Measurements from ENCODE around the gene ABRAXAS1.
"Not testable (repeated sequence)": the region's sequence is repeated elsewhere in the genome, so short reads cannot be mapped to it uniquely, and the experiment has no call there.

The ABRAXAS1 gene

DNA sequence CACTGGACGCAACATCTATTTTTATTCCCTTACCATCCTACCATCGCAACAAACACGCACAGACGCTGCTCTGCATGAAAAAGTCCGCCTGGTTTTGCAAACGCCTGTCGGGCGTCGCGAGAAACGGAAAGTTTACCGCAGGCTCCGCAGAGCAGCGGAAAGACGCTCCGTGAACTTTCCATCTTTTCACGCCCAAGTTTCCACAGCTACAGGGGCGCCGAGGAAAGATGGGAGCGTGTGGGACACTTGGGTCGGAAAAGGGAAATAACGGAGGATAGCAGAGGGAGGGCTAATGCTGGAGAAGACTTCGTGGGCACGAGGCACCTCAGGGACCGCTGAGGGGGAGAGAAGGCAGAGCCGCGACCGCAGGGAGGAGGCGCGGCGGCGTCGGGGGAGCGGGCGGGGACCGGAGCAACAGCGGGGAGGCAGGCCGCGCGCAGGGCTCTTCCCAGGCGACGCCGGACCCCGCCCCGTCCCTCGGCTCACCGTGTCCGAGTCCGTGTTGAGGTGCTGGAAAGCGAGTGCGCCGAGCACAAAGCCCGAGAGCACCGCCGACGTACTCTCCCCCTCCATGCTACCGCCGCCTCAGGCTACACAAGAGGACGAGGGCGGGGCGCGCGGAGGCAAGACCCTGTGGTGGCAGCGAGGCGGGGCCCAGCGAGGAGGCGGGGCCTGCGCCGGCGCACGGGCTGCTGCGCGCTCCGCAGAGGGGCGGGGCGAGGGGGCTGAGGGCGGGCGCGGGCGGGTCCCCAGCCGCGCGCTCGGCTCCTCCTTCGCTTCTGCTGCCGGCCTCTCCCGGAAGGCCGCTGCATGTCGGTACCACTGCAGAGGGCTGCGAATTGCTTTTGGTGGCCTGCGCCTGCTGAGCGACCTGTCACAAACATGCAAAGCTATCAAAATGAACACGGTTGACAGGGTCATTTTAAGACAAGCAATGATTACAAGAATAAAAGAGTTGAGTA lies at the start of gene ABRAXAS1:
Gene ABRAXAS1 (minus strand): TSS at position 601 of the 962 bp plus-strand sequence. CDS start 28 bp downstream, at position 573.
- peak; percentile 97 for DNase-seq

DNA sequence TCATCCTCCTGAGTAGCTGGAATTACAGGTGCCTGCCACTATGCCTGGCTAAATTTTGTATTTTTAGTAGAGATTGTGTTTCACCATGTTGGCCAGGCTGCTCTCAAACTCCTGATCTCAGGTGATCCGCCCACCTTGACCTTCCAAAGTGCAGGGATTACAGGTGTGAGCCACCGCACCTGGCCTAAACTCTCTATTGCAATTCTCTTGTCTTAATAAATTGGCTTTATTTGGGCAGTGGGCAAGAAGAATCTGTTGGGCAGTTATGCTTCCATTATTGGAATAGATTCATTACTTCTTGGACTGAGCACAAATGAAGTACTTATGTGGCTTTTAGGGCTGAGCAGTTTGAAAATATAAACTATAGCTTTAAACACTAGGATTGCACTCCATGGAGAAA lies 42.8 kb upstream of the ABRAXAS1 start:
- no peak for DNase-seq

DNA sequence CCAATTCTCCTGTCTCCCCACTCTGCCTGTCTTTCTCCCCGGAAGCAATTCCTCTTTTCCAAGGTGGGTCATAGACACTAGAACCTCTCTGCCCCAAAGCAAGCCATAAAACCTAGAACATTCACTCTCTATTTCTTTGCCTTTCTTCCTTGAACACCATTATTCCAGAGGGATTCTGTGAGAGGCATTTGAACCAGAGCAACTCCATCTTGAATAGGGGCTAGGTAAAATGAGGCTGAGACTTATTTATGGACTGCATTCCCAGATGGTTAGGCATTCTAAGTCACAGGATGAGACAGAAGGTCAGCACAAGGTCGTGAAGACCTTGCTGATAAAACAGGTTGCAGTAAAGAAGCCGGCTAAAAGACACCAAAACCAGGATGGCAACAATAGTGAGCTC lies 37.3 kb upstream of the ABRAXAS1 start:
- no peak for DNase-seq

DNA sequence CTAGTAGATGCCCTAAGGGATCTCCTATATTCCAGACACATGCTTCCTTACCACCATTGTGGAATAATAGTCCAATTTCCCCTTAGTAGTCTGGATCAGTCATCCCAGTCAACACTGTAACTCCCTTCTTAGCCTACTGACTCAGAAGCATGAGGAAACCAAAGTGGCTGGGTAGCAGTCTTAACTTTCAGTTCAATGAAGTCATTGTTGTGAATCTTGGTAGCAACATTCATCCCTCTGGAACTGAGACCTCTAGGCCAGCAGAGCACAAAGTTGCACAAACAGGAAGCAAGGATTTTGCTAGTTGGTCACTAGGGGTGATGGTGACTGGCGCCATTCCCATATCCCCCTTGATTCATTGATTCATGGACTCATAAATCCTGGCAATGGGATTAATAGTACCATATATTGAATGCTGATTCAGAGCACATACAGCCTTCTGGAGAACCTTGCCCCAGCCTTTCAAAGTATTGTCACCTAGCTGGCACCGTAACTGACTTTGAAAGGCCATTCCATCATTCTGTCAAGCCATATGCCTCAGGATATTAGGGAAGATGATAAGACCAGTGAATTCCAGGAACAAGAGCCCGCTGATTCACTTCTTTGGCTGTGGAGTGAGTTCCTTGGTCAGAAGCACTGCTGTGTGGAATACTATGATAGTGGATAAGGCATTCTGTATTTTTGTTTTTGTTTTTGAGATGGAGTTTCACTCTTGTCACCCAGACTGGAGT lies 31.3 kb upstream of the ABRAXAS1 start:
- DNase-seq = no peak

DNA sequence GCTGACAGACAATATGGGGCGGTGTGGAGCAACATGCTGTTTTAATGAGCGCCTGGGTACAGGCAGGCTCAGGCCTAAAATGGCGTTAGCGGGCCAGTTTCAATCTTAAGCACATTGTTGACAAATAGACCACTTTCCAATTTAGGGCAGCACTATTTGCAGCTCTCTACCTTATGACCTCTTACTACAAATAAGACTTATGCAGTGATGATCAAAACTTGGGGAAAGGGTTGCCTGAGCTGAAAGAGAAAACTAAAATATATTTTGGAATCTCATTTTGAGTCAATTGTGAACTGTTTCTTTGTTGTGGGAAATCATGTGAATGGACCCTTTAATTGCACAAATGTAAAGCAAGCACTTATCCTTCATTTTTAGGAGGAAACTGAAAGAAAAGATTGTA lies 25.5 kb upstream of the ABRAXAS1 start:
- no peak for DNase-seq

DNA sequence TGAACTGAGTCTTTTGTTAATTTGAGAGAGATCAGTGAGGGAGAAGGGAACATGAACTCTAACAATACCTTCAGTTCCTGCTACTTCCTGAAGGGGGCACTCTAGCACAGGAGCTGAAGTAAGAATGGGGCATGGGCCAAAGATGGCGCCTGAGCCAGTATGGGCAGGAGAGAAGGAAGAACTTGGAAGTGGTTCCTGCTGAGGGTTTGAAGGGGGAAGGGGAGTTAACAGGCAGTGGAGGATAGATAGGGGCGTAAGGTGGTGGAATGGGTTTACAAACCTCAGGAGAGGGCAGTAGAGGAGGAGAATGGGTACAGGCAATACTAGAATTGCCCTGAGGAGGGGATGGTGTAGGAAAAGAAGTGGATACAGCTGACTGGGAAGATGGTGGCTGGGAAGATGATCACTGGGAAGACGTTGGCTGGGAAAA lies 24.3 kb upstream of the ABRAXAS1 start:
- DNase-seq = peak; percentile 76

DNA sequence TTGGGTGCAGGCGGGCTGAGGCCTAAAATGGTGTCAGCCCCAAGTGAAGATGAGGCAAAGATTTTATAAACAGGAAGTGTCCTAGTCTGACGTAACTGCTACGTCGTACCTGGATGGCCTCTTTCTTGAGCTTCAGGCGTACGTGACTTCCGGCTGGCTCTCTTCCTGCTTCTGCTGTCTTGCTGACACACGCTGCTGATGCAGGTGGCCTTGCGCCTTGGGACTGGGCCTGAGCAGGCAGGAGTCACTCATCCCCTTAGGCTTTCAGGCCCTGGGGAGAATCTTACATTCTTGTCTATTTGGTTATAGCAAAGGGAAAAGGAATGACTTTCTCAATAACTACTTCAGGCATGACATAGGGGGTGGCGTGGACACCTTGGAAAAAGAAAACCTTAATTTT lies 20.1 kb upstream of the ABRAXAS1 start:
- DNase-seq = no peak

DNA sequence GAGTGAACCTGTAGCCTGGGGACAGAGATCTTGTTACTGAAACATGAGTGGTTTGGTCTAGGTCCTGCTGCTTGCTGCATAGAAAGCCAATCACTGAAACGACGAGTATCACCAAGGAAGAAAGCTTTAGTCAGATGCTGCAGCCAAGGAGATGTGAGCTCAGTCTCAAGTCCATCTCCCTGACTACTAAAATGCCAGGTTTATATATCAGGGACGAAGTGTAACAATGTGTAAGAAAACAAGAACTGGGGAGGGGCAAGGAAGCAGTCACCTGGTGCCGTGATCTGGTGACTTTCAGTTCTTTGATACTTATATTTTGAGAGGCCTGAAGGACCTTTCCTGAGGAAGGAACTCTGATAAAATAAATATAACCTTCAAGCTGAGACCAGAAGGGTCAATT lies 19.6 kb upstream of the ABRAXAS1 start:
- DNase-seq = no peak

DNA sequence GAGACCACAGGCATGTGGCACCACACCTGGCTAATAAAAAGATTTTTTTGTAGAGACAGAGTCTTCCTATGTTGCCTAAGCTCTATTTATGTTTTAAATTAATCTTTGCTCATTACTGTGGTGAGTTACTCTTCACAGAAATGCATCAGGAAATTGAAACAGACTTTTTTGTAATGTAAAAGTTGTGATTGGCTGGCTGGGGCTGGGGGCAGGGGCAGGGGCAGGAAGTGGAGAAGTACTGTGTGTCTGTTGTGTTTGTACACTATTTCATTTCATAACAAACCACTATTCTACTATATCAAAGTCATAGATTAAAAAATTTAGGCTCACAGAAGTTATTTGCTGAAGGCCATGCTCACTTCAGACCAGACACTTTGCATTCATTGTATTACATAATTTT lies 19.1 kb upstream of the ABRAXAS1 start:
- no peak for DNase-seq

DNA sequence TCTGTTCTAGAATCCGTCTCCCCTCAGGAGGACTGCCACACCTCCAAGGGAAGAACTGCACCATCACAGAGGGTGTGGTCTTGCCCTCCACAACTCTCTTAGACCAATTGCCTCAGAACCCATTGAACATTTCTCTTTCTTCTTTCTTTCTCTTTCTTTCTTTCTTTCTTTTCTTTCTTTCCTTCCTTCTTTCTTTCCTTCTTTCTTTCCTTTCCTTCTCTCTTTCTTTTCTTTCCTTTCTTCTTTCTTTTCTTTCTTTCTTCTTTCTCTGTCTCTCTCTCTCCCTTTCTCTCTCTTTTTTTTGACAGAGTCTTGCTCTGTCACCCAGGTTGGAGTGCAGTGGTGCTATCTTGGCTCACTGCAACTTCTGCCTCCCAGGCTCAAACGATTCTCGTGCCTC lies 16.8 kb upstream of the ABRAXAS1 start:
- DNase-seq = not testable (repeated sequence)

DNA sequence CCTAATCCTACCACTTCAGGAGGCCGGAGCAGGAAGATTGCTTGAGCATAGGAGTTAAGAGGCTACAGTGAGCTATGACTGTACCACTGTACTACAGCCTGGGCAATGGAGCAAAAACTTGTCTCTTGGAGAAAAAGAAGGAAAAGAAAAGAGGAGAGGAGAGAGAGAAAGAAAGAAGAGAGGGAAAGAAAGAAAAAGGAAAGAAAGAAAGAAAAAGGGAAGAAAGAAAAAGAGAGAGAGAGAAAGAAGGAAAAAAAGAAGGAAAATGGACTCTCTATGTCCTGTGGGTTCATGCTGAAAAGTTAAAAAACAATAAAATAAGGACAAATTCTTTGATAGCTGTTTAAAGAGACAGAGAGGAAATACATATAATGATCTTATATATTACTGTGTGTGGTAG lies 13.3 kb upstream of the ABRAXAS1 start:
- no peak for DNase-seq

DNA sequence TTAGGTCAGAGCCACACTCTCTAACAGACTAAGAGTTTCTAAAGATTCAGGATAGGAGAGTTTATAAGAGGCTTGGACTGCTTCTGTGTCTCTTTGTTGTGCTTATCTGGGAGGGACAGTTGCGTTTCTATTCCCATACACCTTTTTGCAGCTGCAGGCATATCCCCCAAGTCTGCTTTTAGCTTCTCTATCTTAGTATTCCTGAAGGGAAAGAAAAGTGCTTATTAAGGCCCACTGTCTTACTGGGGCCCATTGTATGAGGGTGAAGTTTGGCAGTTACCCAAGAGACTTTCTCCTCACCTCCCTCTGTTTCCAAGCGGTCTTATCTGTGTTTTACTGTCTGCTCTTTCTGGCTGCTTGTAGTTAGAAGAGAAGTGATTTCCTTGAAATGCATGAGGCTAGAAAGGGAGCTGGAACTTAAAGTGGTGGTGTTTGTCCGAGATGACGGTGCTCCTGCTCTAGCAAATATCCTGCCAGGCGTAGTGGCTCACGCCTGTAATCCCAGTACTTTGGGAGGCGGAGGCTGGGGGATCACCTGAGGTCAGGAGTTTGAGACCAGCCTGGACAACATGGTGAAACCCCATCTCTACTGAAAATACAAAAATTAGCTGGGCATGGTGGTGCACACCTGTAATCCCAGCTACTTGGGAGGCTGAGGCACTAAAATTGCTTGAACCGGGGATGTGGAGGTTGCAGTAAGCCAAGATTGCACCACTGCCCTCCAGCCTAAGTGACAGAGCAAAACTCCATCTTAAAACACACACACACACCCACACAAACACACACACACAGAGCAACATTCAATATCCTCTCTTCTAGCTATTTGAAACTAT lies 11.4 kb upstream of the ABRAXAS1 start:
- peak; percentile 11 for DNase-seq

DNA sequence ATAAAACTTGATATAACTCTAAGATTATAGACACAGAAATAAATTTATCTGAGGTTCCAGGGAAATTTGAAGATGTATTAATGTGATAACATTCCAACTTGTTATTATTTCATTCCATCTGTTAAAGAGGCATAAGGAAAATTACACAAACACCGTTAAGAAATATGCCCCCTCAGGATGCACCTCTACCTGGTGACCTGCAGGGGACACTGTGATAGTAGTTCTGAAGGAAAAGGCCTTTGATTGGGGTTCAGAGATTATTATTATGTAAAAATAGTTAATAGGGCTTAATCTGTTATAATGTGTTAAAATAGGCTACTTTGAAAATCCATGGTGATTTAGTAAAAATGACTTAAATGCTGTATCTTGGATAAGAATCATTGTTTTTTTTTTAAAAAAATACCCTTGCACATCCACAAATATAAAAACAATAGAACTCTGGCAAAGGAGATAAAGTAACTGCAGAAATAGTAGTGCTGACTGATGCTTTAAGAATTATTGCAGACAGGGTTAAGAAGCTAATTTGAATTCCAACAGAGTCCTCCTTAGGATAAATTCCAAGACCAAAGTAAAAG lies 6.1 kb upstream of the ABRAXAS1 start:
- DNase-seq = peak; percentile 7

DNA sequence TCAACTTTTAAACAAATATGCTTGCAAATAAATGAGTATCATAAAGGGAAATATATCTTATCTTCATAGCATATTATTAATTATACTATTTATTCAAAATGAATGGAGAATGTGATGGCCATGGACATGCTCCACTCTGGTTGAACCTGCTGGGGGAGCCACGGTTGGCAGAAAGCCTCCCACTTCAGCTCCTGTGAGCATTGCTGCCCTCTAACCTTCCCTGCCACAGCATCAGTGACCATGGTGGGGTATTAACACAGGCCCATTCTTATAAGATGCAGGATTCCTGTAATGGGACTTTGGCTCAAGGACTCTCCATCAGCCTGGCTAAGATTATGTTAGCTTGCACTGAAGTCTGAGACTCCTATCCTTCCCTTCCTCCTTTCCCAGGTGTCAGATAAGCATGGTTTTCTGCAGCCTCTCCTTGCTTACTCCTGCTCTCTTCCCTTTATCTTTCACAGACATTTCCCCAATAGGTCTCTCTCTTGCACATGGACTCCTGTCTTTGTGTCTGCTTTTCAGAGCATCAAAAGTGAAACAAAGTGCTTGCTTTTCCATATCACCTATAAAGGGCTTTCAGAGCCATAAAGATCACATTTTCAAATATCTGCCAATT lies 4.9 kb upstream of the ABRAXAS1 start:
- DNase-seq = no peak

DNA sequence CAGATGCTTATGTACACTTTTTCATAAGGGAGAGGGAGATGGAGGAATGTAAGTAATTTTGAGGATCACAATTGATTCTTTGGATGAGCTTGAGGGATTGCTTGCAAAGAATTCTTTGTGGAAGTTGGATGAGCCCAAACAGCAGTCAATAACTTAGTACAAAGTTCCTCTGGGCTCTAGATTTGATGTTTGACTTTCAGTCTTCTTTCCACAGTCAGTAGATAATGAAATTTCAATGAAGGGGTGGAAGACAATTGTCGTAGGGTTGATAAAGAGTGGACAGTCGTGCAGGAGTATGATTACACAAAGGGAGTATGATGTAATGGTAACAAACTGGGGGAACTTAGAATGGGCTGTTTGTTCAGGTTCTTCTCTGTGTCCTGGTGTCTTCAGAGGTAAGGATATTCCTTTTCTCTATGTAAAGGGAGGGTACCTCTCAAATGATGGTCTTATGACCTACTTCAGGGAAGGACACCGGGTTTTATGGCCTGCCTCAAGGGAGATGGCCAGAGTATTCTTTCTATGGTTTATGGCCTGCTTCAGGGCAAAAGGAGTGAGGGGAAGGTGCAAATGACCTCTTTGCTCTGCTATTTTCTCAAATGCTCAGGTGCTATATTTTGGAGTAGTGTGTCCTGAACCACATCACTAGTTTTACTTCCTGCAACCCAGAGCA lies 1.7 kb upstream of the ABRAXAS1 start:
- DNase-seq = no peak

DNA sequence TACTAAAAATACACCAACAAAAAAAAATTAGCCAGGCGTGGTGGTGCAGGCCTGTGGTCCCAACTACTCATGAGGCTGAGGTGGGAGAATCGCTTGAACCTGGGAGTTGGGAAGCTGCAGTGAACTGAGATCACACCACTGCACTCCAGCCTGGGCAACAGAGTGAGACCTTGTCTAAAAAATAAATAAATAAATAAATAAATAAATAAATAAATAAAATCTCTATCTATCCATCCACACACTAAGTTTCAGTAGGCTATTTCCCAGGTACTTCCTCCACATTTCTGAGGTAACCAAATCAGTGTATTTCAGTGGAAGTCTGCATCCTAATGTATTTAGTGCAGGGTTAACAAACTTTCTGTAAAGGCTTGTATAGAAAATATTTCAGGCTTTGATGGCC lies 10.9 kb downstream of the ABRAXAS1 start:
- no peak for DNase-seq

DNA sequence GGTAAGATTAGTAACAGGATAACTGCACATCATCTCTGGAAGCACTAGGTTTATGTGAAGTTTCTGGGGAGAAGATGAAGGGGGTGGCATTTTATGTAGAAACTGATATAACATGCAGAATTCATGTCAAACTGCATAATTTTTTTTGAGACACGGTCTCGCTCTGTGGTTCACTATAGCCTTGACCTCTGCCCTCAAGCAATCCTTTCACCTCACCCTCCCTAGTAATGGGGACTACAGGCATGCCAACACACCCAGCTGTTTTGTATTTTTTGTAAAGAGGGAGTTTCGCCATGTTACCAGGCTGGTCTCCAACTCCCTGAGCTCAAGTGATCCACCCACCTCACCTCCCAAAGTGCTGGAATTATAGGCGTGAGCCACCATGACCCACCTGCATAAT lies 11.5 kb downstream of the ABRAXAS1 start:
- no peak for DNase-seq

DNA sequence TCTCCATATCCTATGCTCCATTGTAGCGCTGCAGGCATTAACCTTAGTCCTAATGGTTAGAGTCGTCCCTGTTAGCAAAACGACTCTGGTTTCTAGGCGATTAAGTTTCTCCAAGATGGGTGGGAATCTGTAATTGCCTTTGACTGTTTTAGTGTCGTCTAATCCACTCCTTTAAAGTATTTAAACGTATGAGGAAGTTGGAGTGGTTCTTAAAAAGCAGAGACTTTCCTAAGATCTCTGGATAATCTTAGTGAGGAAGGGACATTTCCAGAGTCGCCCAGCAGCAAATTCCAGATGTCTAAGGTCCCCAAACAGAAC lies 28.8 kb downstream of the ABRAXAS1 start:
- no peak for DNase-seq

DNA sequence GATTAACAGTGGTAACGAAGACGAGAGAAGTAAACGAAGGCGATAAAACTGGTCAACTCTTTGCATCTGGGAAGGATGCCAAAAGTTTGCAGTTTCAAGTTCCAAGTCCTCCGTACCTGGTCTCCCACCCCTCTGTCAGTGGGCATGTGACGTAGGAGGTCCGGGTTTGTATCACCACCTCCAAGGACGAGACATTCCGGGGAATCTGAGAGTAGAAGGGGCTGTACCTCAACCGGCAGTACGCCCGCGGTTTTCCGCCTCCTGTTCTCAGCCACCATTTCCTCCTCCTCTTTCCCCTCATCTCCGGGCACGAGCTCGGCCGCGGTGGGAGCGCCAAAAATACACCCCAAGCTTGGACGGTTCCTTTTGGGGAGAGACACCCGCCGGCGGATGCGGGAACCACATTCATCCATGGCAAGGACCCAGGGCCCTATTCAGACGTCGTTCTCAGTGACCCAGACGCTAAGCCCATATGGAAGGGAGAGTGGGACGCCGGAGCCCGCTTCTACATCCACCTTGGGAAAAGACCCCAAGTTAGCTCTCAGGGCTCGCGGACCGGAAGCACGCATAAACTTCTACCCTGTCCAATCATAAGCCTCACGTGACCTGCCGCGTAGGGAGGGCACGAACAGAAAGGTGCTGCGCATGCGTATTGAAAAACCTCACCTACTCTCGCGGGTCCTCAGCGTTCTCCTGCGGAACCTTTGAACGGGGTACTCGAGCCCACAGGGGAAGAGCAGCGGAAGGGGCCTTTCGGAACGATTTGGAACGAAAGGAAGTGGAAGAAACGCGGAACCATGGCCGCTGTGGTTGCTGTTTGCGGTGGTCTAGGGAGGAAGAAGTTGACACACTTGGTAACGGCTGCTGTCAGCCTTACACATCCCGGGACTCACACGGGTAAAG lies 29.4 kb downstream of the ABRAXAS1 start, which contains the start of the genes HELQ and MRPS18C:
Gene HELQ (minus strand): TSS at position 543 of the 903 bp plus-strand sequence. CDS start 130 bp downstream, at position 413.
Gene MRPS18C (plus strand): TSS at position 778 of the 903 bp plus-strand sequence. CDS start 20 bp downstream, at position 798.
- peak; percentile 93 for DNase-seq

DNA sequence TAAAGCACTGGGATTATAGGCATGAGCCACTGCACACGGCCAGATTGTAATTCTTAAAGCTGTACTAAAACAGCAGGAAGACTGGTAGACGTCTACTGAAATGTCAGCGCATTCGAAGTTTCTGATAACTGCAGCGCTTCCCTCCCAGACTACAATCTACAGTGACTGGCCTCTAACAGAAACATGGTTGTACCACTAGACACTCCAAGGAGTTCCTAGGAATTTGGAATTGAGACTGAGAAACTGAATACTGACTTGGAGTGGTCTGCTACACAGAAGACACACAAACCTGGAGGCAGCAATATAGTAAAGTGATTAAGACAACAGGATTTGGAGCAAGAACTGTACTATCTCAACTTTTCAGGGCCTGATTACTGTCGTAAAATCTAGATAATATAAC lies 30.2 kb downstream of the ABRAXAS1 start:
- DNase-seq = no peak
